Kidney tubule cell (primary cell): ENCODE measurements around the gene ASB10.

Experiments used
- DNase-seq: peaks from one replicate; pipeline ENCODE4 v3.0.0-alpha.2; 2018; ENCODE audit warnings: low spot score

Gene ASB10

DNA sequence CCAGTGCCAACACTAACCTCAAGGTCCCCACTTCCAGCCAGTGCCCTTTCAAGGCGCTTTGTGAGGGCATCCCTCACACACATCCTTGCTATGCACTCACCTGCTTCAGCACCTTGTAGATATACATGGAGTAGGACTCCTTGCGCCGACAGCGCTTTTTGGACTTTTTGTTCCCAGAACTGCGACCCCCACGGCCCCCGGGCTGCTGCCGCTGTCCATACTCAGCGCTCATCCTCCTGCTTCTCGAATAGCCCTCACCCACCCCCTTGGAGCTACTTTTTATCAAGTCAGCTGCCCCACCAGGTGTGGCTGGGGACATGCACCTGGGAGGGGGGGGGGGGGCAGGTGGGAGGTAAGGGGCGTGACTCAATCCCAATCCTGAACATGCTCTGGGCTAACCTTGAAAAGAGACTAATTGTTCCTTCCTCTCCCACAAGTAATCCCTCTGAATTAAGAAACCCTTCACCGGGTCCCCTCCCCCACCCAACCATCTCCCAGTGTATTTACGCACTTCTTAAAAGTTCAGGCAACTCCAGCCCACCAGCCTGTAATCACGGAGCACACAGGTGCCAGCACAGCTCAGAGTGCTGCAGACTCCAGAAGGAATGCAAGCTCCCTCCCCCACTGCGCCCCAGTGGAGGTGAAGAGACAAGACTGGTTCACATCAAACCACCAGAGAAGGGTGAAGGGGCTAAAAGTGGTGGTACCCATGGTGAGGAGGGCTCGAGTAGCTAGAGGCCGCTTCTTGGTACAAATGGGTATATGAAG is 23.2 kb upstream of the ASB10 start, which contains the start of gene H2BK1:
Gene H2BK1 (minus strand): TSS at position 402 of the 768 bp plus-strand sequence. CDS start 170 bp downstream, at position 232.
- no peak for DNase-seq

DNA sequence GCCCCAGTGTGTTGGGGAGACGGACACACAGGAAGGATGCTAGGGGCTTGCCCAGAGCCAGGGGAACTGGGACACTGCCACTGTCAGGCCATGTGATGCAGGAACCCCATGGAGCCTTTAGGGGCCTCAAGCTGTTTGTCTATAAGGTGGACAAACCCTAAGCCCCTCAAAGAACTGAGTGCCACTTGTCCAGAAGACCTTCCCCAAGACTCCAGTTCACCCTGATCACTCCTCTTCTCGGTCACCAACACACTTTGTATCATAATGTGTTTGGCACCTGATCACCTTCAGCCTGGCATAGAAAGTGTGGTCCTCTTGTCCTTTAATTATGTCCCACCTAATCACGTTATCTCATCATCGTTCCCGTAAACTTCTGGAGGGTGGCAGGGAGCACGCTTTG is 22.5 kb upstream of the ASB10 start:
- no peak for DNase-seq

DNA sequence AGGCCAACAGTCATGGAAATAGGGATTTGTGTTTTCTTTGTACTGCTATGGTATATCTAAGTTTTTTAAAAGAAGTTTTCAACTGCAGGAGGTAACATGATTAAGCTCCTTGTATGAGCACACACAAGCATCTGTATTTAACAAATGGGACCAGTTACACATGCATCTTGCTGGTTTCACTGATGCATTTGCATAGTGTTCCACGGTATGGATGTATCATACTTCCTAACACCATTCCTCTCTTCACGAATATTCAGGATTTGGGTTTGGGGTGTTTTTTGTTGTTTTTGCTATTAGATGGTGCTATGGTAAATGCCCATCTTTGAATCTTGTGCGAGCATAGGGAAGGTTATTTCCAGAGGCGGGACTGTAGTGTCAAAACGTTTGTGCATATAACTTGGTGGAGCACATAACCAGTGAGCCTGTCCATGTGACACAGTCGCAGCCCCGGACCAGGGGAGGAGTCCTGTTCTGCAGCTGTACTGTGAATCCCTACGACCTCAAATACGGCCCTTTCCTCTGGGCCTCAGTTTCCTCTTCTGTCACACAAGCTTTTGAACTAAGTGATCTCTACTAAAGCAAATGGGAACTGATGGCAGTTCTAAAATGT is 21.3 kb upstream of the ASB10 start:
- no peak for DNase-seq

DNA sequence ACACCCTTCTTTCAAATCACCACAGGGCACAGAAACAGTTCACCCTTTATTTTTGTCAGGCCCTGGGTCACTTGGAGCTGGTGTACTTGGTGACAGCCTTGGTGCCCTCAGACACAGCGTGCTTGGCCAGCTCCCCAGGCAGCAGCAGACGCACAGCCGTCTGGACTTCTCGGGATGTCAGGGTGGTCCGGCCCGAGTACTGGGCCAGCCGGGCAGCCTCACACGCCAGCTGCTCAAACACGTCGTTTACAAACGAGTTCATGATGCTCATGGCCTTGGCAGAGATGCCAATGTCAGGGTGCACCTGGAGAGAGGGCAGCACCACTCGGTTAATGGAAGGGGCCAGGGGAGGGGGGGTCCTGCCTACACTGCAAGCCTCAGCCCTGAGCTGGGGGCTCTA is 20.8 kb upstream of the ASB10 start:
- DNase-seq = no peak

DNA sequence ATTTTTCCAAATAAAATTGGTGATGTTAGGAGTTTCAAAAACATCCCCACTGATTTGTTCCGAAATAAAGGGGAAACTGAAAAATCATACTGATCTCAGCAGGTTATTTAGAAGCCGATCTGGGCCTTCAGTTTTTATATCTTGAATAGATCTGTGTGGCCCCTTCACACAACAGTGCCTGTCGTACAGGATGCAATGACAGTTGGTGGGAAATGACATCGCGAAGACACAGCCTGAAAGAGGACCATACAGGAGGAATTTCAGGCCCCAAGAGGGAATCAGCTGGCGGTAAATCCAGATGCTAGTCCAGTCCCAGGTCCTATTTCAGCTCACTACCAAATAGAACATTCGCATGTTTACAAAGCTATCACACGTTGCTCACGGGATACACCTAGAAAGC is 20.3 kb upstream of the ASB10 start:
- DNase-seq = no peak

DNA sequence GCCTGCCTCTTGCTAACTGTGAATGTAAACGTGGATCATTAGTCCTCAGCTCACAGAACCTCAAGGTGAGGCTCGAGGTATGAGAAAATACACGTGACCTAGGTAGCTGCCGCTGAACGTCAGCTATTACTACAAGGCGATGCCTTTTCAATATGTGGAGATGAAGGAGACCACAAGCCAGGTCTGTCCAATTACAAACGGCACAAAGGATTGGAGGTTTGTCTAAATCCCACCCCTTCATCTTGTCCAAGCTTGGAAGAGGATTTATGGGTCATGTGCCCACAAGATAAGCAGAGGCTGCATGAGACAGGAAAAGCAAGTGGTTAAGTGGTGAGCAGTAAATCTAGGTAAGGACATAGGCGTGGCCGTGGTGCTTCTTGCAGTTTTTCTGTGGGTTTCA is 19.9 kb upstream of the ASB10 start:
- DNase-seq = no peak

DNA sequence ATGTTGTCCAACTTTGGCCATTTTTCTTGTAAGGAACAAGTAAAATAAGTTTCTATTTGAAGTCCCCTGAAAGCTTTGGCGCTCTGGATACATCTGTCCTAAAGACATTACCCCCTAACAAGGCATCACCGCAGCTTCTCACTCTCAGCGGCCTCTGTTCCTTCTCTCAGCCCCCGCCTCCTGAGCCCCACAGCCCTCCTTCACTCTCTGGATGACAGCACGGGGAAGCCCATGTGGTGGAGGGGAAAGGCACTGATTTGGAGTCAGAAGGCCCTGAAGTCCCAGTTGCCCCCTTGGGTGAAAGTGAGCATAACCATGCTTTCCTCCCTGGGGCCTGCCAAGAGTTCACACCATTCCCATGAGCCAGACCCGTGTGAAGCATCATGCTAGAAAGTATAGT is 18.7 kb upstream of the ASB10 start:
- no peak for DNase-seq

DNA sequence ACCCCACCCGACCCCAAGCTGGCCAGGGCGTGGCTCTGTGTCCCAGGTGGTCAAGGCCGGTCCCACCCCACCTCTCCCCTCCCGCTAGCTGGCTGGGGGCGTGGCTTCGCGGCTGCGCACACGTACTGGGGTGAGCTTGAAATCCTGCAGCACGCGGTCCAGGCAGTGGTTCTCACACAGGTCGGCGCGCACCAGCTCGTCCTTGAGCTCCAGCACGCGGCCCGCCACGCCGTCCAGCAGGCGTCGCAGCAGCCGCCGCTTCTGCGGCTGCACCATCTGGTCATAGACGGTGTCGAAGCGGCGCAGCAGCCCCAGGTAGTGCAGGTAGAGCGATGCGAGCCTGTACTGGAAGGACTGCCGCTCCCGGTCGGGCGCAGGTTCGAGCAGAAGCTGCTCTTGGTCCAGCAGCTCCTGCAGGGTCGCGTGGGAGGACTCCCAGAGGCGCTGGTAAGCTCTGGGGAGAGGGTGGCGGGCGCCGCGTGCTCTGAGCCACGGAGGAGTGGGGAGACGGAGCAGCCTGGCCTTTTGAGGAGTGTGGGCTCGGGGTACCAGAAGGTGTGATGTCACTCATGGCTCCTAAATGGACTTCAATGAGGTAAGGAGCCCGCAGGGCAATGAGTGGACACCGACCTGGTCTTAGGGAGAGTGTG is 17.5 kb upstream of the ASB10 start:
- no peak for DNase-seq

DNA sequence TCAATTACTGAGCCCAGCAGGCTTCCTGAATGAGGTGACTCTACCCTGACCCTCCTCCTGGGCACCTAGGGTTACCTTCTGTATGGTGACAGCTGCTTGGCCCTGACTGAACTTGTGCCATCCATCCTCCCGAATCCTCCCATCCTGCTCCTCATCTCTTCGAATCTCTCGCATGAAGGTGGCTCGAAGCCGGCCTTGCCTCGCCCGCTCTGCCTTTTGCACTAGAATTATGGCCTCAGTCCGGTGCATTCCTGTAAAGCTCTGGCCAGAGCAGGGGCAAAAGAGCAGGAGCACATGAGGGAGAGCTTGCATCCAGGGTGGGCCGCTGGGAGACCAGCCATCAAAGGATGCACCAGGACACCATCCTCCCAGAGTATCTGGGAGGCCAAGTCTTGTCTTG is 15.8 kb upstream of the ASB10 start:
- no peak for DNase-seq

DNA sequence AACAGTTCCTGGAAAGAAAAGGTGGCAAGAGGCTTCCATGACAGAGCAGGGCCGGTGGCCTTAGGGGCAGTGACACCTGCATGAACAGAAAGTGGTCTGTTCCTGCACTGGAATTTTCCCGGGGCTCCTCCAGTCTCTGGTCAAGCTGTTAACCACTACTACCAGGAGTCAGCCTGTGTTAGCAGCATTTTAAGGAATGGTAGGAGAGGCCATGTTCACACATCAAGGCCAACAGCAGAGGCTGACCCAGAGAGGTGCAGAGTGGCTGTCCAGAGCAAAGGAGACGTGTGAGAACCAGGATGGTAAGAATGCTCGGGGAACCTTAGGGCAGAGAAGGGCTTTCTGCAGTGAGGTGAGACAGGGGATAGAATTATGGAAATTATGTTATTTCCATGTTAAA is 14.7 kb upstream of the ASB10 start:
- no peak for DNase-seq

DNA sequence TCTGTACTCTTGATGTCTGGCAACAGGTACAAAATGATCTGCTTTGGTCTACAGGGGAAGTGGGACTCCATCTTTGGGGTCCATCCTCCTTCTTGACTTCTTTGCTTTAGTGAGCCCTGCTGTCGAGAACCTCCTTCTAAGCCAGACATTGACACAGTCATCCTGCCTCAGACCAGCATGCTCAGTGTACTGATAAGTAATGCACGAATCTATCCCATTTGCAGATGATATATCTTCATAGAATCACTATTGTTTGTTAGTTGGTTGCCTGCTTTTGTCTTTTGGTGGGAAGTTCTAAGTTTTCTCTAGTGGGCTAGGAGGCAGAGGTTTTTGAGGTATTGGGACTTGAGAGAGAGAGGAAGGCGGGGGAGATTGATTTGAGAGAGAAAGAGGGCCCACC is 14.3 kb upstream of the ASB10 start:
- no peak for DNase-seq

DNA sequence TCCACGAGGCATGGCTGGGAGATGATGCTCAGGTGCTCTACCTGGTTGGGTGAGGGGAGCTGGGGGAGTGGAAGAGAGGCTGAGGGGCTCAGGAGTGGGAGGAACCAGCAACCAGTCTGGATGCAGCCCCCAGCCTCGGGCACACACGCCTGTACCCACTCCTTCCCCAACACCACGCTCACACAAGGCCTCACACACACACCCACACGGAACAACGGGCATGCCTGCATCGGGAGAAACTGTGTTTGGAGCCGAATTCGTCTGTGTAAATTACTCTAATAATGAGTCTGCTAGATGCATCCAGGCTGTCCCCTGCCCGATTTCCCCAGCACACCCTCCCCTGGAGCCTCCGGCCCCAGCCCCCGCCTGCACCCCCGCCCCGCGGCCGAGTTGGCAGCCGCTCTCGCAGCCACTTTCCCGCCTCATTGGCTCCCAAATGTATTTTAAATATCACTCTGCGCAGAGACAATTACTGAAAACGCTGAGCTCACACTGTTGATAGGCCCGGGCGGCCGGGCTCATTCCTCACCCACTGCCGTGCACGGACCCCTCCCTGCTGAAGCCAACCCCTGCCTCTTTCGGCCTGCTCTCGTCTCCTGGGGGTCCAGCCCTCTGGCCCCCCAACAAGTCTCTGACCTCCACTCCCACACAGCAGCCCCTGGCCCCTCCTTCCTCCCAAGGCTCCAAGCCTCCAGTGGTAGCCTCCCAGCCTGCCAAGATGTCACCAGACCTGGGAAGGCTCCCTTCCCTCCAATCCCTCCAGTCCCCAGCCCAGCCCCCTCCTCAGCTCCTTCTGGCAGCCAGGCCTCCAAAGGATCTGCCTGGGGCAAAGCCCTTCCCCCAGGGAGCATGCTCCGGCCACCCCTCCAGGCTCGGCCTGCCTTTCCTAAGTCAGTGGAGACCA is 12.1 kb upstream of the ASB10 start:
- DNase-seq = no peak

DNA sequence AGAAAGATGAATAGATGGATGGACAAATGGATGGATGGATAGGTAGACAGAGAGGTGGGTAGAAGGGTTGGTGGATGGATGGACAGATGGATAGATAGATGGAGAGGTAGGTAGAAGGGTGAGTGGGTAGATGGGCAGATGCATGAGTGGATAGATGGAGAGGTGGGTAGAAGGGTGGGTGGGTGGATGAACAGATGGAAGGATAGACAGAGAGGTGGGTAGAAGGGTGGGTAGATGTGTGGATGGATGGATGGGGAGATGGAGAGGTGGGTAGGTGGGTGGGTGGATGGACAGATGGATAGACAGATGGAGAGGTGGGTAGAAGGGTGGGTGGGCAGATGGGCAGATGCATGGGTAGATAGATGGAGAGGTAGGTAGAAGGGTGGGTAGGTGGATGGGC is 10.9 kb upstream of the ASB10 start:
- DNase-seq = no peak

DNA sequence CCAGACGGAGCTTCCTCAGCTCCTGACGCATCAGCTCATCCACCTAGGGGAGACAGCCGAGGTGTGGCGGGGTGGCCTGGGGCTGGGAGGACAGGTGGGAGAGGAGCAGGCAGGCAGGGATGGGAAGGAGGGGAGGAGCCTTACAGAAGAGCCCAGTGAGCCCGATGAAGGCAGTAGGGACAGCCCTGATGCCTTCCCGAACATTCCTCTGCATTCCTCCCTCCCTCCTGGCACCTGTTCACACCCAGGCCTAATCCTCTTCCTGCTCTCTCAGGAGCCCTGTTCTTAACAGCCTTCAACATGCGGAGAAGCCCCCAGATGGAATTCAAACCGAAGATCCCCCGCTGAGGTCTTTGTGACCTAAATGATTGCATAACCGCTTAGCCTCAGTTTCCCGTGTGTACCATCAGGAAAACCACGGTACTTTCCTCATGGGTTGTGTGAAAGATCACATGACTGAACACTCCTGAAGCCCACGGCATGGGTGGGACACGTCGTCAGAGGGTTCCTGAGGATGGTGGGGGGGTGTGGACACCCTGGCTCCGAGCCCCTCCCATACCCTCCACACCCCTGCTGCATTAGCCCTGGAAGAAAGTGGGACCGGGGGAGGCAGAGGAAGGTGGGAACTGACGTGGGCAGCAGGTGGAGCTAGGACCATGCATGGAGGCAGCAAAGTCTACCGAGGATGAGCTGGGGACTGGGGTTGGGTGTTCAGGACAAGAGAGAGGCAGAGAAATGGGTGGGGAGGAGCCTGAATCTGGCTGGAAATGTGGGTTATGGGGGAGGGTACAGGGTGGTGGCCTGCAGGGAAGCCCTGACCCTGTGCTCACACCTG is 8.8 kb upstream of the ASB10 start:
- DNase-seq = no peak

DNA sequence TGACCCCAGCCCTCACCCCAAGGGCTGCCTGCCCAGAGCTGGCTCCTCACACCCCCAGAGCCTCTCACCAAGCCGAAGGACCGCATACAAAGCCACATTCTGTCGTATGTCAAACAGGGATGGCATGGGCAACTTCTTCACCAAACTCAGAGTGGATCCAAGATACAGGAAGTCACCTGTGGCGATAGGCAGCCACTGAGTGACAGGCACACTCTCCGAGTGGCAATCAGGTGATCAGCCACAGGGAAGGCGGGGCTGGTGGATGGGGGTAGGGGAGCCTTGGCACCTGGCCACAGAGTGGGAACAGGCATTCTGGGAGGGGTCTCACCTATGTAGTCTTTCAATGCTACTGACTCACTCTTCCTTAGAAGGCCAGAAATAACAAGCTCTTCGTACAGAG is 7.1 kb upstream of the ASB10 start:
- DNase-seq = no peak

DNA sequence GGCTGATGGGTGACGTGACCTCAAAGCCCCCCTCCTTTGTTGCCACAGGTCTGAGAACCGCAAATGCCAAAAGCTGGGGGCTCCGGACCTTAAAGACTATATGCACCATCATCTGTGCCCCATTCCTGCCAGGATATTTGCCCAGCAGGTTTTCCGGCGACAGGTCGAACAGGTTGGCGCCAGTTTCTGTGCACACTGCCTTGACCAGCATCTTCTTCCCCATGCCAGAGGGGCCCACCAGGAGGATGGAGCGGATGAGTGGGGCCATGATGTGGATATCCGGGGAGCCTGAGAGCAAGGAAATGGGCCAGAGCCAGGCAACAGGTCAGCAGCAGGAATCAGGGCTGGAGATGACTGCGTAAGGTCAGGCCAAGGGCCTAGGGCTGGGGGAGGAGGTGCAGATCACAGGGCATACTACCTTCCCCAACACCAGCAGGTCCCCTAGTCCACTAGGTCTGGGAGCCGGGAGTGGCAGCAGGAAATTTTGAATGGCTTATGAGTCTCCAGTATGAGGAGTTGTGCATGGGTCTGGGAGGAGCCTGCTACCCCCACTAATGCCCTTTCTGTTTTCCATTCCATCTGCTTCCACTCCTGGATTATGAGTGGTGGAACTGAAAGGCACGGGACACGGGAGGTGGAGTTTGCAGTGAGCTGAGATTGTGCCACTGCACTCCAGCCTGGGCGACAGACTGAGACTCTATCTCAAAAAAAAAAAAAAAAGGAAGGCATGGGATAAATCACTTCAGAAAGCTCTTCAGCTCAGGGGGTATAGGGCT is 6.3 kb upstream of the ASB10 start:
- no peak for DNase-seq

DNA sequence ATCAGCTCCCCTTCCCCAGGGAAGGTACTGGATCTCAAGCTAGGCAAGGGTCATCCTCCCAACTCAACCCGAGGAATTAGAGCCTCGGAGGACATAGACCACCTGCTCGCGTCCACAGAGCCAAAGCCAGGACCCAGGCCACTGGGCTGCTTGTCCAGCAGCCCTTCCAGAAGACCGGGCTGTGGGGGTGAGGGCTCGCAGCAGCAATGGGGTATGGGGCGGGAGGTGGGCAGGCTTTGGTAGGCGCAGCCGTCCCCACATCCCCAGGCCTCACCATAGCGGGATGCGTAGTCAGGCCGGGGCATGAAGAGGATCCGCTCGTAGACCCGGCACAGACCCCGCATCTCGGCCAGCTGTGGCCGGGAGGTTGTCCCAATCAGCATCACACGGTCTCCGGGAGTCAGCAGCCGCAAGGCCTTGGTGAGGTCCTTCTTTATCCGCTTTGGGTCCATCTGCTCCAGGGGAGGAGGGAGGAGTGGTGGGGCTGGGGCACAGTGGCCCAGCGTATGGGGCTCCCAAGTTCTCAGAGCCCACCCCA is 5.0 kb upstream of the ASB10 start:
- no peak for DNase-seq

DNA sequence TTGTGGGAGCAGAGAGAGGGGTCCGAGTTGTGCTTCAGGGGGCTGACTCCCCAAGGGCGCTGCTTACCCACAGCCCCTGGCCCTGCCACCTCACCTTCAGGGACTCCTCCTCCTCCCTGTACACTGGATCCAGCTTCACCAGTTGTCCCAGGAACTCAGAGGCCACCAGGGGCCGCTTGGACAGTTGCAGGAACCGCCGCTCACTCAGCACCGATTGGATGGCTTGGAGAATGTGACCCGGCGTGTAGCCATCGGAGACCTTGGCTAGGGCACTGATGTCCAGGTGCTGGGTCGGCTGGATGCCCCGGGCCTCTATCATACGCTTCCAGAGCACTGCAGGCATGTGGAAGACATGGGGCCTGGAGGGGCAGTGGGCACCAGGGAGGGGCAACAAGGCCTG is 4.5 kb upstream of the ASB10 start:
- DNase-seq = no peak

DNA sequence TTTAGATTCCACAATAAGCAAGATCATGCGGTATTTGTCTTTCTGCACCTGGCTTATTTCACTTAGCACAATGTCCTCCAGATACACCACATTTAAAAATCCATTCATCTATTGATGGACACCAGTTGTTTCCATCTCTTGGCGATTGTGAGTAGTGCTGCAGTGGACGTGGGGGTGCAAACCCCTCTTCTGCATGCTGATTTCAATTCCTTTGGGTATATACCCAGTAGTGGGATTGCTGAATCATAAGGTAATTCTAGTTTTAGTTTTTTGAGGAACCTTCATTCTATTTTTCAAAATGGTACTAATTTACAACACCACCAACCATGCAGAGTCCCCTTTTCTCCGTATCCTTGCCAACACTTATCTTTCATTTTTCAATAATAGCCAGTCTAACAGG is 2.0 kb upstream of the ASB10 start:
- DNase-seq = no peak

DNA sequence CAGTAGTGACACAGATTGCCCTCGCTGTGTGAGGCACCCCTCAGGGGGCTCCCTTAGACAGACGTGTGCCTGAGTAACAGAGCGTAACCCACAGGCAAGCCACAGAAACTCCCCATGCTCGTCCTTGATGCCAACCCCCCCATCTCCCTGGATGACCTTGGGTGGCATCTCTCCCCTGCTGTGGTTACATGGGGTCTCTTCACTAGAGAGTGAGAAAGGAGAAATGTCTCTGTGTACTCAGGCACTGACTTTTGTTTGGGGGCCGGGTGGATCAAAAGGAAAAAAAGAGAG is 1.1 kb upstream of the ASB10 start:
- DNase-seq = no peak
